SW 1271 (cell line): Measurements from ENCODE around the gene ARFIP1.
"Not testable (repeated sequence)": the region's sequence is repeated elsewhere in the genome, so short reads cannot be mapped to it uniquely, and the experiment has no call there.

Experiments
- DNase-seq, 2 experiments: peaks; one replicate each; lab custom pipeline; 2025; lab: John Stamatoyannopoulos, UW

Gene ARFIP1, protein sequence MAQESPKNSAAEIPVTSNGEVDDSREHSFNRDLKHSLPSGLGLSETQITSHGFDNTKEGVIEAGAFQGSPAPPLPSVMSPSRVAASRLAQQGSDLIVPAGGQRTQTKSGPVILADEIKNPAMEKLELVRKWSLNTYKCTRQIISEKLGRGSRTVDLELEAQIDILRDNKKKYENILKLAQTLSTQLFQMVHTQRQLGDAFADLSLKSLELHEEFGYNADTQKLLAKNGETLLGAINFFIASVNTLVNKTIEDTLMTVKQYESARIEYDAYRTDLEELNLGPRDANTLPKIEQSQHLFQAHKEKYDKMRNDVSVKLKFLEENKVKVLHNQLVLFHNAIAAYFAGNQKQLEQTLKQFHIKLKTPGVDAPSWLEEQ

DNA sequence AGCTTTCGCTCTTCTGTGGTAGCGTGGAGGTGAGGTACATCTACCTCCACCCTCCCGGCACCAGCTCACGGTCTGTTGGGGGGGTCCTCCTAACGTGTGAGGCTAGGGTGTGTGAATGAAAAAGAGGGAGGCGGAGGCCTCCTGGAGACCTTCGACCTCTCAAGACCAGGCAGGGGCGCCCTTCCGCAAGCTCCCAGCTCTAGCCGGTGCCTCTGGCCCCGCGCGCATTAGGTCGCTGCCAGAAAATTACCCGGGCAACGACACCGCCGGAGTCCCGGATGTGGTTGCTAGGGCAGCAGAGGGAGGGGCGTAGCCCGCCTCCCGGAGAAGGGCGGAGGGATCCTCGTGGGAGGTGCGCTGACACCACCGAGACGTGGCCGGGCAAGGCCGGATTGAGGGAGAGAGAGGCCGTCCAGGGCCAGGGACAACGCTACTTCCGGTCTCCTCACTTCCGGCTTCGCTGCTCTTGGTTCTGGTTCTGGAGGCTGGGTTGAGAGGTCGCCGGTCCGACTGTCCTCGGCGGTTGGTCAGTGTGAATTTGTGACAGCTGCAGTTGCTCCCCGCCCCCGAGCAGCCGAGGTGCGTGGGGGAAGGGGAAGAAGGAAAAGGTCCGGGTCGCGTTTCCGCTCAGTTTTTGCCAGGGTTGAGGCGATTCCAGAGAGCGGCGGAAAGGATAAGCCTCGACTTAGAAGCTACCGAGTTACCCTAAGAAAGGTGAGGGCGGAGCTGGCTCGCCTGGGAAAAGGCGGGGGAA, at the start of gene ARFIP1, which contains the start of gene TIGD4:
Gene ARFIP1 (plus strand): TSS at position 442 of the 754 bp plus-strand sequence. CDS start 49,680 bp downstream, outside the sequence.
Gene TIGD4 (minus strand): TSS at position 218 of the 754 bp plus-strand sequence. CDS start 8,726 bp downstream, outside the sequence.
- DNase-seq, result peak; percentile 75 to 89

DNA sequence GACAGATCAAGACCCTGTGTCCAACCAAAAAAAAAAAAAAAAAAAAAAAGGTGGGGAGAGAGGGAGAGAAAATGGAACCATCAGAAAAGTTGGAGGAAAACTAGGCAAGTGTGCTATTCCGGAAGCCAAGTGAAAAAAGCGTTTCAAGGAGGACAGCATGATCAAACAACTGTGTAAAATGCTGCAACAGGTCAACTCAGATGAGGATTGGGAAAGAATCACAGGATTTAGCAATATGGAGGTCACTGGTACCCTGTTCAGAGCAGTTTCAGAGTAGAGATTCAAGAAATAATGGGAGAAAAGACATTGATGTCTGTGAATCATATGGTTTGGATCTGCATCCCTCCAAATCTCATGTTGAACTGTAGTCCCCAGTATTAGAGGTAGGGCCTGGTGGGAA, 47.8 kb upstream of the ARFIP1 start:
- DNase-seq, result no peak

DNA sequence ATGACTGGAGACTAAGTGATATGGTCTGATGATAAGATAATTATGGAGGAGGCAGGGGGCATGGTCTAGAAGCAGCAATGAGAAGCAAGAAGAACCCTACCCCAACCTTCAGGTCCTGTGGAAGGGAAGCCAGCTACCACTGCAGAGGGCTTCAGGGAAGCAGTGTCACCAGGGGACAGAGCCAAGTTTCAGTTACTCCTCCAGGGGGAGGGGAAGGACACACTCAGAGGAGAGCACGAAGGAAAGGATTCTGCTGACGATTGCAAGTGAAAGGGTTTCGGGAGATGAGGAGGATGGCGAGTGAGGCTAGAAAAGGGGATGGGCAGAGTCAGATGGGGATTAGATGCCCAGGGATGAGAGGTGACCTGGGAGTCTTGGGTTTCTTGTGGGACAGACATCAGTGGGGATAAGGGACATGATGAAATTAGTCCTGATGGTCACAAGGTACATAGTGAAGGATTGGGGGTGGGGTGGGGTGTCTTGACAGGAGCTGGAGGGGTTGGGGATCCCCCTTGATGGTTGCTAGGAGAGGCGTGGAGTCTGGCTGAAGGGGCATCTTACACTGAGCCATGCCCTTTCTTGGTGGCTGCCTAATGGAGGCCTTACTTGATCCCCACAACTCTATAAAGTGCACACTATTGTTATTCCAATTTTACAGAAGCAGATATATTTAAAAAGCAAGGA, 45.6 kb upstream of the ARFIP1 start:
- no peak for DNase-seq

DNA sequence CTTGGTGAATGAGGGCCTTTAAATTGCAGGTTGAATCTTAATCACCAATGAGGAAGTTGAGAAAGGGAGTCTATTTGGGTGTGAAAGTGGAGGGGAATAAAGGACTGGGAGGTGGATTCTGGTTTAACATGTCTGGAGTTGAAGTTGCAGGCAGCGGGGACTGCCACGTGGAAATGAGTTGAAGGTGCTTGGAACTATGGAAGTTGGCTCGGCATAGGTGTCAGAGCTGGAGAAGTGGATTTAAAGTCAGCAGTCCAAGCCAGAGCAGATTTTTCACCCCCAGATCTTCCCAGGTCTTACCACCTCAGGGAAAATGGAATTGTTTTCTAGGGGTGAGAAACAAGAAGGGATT, 45.1 kb upstream of the ARFIP1 start:
- DNase-seq, result no peak

DNA sequence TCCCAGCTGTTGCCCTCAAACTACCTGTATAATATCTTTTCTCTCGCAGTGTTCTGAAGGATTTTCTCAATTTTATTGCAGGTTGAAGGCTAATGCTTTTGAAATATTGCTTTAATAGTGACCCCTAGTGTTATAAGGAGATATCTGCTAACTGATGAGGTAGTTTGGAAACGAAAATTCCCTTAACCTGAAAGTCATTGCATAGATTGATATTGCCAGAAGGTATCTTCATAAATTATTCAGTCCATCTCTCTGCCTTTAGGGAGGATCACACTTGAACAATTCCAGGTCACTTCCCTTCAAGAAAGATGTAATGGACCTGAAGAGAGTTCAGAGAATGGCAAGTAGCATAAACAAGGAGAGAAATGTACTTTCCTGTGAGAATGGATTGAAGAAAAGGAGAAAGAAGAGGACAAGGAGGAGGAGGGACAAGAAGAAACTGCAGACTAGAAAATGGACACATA, 44.3 kb upstream of the ARFIP1 start:
- DNase-seq, result peak in 1 of 2 experiments; percentile 8

DNA sequence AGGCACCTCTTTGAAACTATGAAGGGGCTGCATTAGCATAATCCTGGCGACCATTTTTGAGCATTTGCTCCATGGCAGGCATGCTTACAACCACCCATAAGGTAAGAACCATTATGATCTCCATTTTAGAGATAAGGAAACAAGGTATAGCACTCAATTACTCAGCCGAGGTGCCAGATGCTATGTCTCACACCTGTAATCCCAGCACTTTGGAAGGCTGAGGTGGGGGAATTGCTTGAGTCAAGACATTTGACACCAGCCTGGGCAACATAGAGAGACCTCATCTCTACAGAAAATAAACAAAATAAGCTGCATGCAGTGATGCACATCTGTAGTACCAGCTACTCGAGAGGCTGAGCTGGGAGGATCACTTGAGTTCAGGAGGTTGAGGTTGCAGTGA, 43.8 kb upstream of the ARFIP1 start:
- DNase-seq, result no peak

DNA sequence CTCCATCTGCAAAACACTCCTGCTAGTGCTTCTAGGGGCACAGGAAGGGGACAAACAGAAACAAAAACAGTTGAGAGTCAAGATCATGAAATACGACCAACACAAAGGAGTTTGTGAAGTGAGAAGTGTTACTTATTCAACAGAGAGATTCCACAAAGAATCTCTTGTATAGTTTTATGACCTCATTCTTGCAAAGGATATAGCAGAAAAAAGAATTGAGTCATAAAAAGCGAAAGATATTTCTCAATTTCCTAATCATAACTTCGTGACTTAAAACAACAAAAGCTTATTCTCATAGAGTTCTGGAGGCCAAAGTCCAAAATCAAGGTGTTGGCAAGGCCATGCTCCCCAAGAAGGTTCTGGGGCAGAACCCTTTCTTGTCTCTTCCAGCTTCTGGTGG, 40.9 kb upstream of the ARFIP1 start:
- DNase-seq, result no peak

DNA sequence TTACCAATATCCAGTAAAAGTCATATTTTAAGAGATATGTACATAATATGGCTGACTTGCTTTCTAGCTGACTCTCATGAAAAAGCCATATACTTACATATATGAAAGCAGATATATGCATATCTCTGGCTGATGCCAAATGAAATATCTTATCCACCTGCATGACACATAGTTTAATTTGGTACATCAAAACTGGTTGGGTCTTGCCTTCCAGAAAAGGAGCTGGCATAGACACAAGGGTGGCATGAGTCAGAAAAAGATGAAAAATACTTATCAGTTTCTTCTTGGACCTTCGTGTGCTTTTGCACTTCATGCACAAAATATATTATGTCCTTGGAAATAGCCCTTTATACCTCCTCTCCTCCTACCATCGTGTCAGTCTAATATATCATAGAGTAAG, 32.3 kb upstream of the ARFIP1 start:
- no peak for DNase-seq

DNA sequence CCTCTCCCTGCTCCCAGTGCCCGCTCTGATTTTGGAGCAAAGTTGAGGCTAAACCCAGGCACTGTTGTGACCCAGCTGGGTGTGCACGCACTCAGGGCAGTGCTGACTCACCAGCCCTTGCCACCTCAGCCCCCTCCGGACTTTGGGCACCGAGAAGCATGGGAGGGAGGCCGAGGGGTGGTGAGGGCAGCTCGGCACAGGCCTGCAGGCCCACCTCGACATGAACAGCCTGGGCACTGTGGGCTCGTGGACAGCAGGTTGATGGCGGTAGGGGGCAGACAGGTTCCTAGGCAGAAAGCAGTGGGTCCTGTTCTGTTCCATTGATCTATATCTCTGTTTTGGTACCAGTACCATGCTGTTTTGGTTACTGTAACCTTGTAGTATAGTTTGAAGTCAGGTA, 31.1 kb upstream of the ARFIP1 start:
- no peak for DNase-seq

DNA sequence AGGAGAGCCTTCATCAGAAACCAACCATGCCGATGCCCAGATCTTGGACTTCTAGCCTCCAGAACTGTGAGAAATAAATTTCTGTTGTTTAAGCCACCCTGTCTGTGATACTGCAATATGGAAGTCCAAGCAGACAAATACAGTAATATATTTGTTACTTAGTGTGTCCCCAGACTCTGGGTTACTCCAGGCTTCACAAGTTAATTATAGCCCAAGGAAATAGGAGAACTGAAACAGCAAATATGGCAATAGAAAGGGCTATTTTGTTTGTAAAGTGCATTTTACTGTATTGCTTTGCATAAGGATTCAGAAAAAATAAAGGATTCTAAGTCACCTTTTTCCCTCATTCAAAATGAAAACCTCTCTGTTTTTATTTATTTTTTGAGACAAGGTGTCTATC, 16.0 kb upstream of the ARFIP1 start:
- no peak for DNase-seq

DNA sequence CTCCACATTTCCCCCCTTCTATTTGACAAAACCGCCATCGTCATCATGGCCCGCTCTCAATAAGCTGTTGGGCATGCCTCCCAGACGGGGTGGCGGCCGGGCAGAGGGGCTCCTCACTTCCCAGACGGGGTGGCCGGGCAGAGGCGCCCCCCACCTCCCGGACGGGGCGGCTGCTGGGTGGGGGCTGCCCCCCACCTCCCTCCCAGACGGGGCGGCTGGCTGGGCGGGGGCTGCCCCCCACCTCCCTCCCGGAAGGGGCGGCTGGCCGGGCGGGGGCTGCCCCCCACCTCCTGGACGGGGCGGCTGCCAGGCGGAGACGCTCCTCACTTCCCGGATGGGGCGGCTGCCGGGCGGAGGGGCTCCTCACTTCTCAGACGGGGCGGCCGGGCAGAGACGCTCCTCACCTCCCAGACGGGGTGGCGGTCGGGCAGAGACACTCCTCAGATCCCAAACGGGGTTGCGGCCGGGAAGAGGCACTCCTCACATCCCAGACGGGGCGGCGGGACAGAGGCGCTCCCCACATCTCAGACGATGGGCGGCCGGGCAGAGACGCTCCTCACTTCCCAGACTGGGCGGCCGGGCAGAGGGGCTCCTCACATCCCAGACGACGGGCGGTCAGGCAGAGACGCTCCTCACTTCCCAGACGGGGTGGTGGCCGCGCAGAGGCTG, 14.6 kb upstream of the ARFIP1 start:
- not testable (repeated sequence) for DNase-seq

DNA sequence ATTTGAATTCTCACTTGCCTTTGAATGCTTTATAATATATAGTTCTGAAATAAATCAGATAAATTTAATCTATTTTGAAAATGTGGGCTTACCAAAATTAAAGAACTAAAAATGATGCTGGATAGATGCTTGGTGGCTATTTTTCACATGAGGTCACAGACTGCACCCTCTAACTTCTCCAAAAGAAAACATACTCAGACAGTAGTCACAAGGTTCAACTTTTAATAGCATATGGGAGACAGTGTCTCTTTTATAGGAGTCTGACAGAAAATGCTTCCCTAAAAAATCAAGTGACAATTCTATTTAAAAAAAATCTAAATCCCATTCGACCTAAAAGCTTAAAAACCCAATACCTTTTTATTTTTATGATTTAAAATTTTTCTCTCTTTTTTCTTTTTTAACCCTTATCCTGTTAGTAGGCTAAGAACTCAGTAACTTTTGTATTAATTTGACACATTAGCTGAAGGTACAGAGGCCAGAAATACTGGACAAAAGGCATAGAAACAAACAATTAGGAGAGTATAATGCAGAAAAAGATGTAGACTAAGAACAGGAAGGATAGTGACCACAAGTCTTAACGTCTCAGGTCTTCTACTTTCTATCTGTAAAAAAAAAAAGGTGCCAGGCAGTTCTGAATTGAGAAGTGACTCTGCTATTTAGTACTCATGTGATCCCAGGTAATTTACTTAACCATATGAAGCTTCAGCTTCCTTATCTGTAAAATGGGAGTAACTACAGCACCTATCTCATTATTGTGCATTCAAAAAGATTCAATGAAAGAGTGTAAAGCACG, 7.8 kb upstream of the ARFIP1 start:
- no peak for DNase-seq

DNA sequence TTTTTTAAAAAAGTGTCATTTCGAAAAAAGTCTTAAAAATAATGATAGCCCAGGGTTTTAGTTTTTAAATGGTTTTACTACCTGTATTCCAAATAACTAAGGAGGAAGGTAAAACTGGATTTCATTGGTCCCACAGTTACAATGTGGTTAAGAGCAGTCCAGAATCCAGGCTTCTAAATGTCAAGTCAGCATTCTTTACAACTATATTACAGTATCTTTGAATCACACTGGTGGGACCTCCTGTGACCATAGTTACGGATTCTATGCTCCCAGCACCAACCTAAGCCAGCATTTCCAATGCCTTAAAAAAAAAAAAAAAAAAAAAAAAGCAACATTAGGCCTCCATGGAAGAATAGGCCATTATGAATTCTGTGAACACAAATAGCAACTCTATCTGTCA, 6.4 kb upstream of the ARFIP1 start:
- no peak for DNase-seq

DNA sequence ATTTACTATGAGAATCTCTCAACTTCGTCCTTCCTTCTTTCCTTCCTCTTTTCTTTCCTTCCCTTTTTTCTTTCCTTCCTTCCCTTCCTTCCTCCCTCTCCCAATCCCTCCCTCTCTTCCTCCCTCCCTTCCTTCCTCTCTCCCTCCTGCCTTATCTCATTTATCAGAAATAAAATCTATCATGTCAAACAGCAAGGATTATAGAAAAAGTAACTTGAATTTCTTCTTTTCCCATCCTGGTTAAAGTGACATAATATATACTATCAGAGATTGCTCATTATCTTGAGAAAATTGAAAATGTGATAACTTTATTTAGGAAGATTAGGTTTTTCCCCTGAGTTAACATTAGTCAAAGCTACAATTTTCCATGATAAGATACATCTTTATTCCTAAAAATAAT, 5.8 kb upstream of the ARFIP1 start:
- DNase-seq, result no peak

DNA sequence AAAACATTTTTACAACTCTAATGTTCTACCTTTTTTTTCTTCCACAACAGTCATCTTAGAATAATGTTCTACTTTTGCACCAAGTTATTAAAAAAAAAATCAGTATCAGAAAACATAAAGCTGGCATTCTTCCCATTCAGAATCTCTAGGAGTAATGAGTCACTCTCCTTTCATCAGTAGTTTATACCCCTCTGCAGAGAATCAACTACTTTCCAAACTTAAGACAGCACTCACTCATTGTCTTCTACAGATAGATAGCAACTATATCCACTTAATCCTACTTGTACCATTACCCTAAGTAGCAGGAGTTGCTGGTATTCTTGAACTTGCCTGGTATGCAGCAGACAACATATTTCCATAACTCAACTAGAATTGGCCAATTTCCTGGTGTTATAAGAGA, 3.4 kb upstream of the ARFIP1 start:
- DNase-seq, result no peak

DNA sequence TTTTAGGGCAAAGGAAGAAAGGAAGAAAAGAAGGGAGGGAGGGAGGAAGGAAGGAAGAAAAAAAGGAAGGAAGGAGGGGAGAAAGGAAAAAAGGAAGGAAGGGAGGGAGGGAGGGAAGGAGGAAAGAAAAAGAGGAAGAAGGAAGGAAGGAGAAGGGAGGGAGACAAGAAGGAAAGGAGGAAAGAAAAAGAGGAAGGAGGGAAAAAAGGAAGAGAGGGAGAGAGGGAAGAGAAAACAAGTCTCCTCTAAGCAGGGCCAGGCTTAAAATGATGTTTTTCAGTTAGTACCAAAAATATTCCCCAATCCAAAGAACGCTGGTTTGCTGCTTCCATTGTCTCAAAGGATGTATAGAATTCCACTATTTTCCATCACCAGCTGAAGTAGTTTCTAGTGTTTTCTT, 2.3 kb upstream of the ARFIP1 start:
- no peak for DNase-seq

DNA sequence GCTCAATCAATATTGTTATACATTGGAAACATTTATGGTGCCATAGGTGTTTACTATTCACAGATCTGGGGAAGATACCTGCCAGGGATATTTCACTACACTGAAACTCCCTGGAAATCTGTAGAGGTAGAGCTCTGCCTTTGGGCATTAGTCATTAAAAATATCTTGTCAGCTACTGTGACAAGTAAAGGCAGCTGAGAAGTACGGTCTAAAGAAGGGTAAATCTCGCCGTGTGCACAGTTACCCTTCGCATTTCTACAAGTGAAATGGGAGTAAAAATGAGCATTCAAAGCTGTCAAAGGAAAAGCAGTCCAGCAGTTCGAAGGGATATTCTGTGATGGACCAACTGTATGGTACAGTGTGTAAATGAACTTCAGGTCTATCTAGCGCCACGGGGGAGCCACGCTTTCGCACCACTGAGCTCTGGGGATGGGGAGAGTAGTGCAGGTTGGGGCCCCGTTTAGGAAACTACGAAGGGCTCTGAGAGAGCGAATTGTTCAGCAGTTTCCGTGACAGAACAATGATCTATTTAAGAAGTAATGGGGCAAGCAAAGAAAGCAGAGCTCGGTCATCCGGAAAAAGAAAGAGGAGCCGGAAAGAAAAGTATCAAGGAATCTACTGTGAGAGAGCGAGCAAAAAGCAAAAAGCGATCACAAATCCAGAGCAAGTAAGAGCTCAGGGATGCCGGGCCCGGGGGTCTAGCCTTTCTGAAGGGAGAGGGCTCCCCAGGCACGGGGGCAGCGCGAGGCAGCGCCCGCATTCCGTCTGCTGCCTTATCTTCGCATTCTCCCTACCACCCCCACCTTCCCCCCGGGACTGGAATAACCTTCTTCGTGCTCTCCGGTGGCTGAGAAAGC, 870 bp upstream of the ARFIP1 start:
- peak in 1 of 2 experiments; percentile 40 for DNase-seq

DNA sequence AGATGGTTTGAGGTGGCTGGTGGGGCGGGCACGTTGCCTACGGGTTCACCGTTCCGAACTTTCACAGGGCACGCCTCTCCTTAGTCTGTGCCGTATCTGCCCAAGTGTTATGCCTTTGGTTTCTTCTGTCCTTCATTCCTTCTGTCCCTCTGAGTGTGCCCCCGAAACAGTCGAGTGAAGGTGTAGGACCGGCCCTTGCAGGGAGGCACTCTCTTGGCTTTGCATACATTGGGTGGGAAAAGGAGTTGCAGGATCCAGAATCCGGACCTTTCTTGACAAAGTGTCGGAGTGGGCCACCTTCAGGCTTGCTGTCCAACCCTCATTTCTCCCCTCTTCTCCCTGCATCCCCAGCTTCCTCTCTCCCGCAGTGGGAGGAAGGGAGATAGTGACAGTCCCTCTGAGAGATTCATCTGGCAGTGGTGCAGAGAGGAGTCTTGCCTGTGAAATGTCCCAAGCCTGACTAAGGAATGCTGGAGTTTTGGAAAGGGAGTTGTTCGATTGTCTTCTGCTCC, 569 bp downstream of the ARFIP1 start:
- peak in 1 of 2 experiments; percentile 32 for DNase-seq

DNA sequence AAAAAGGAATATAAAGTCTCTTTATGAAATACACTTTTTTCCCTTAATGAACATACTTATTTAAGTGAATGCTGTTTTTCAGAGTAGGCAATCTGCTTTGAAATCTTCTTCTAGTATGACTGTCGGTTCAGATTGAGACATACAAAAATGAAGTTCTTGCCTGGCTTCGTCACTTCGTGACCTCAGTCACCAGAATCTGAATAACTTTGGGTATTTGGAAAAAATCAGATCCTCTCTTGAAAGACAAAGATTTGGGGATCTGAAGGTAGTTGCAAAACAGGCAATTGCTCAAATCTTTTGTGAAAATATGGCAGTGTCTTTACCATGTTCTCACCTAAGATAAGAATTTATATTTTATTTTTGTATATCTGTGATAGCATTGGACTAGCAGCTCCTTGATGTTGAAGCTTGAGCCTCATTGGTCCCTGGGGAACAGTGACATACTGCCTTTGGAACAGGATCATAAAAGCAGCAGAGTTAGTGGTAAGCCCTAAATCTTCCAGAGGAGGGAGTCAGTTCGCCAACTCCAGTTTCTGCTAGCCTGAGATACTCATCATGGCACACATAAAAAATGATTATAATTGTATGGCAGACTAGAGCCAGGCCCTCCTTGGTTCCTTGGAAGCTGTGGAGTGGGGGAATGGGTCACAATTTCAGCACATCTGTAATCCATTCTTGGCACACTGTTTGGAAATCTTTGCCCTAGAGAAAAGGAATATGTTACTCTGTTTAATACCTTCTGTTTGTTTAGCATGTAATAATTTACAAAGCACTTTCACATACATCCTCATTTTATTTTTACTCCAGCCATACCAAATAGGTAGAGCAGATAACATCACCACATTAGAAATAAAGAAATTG, 5.0 kb downstream of the ARFIP1 start:
- DNase-seq, result peak in 1 of 2 experiments; percentile 19
